GM18507 (cell line): ENCODE data around the gene FBXO11.
A peak's percentile ranks its signal among the peaks of the same experiment; 100 is the strongest.
"Not testable (repeated sequence)": the region's sequence is repeated elsewhere in the genome, so short reads cannot be mapped to it uniquely, and the experiment has no call there.

Experiments used
- DNase-seq: peaks from one replicate; pipeline ENCODE4 v3.0.0; 2011; ENCODE audit warnings: low read depth; ENCODE audit not compliant: insufficient read length; ENCODE audit errors: extremely low spot score
- FAIRE-seq: peaks from 2 replicates; lab custom pipeline; 2011; peaks lifted over from hg19 to GRCh38; lab: Jason Lieb, UNC

FBXO11 gene

DNA sequence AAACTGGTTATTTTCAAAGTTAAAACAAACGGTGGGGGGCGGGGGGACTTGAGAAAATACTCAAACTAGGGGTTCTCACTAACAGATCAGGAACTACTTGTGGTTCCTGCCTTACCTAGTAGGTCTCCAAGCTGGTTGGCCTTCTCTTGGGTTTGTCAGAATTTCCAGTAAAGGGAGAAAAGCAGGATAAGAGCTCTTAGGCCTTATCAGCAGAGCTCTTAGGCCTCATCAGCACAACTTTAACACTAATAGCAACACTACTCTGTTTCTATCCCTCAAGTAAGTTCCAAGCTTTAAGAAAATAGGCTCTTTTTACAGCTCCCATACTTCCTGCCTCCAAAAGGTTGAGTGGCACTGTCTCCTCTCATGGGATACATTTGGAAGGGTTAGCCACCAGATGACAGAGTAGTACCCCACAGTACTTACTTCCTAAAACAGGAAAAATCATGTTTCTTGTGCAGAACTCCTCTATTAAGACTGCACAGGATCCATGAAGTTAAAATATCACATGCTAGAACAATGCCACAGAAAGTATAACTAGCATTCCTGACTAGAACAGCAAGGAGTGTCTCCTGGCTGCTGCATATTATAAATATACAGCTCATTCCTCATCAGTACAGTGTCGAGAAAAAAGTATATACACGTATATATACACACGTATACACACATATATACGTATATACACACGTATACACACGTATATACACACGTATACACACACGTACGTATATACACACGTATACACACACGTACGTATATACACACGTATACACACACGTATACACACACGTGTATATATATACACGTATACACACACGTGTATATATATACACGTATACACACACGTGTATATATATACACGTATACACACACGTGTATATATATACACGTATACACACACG lies 6.1 kb downstream of the FBXO11 start:
- peak; percentile 39 for FAIRE-seq
- no peak for DNase-seq

DNA sequence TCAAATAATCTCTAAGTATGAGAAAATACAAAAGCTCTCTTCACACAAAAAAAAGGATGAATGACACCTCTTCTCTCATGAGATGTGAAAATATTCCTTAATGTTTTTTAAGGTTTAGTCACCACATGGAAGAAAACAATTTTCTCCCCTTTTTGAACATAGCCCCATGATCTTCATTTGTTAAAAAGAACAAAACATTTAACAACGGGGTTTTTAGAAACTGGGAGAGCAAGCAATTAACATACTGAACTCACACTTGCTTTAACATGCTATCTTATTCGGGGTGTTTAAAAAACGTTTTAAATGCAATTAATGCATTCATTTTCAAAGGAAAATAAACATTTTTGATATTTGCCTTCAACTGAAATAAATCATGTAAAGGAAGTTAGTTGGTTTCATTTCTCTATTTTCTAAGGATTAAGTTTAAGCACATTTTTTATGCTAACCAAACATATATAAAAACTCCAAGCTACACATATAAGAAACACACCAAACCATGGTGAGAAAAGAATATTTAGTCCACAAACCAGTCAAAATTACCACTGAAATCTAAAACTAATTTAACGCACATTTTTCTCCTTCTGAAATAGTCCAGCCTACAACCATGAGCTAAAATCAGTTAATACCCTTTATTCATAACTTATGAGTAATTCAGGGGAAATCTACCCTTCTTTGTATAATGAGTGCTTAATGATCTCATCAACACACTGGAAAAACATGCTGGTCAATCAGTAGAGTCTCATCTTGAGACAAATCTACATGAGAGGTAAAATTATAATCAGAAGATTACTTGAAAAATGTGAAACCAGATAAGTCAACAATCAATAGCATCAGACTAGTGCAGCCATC lies 8.2 kb downstream of the FBXO11 start:
- DNase-seq (no peak), FAIRE-seq (peak; percentile 39)

DNA sequence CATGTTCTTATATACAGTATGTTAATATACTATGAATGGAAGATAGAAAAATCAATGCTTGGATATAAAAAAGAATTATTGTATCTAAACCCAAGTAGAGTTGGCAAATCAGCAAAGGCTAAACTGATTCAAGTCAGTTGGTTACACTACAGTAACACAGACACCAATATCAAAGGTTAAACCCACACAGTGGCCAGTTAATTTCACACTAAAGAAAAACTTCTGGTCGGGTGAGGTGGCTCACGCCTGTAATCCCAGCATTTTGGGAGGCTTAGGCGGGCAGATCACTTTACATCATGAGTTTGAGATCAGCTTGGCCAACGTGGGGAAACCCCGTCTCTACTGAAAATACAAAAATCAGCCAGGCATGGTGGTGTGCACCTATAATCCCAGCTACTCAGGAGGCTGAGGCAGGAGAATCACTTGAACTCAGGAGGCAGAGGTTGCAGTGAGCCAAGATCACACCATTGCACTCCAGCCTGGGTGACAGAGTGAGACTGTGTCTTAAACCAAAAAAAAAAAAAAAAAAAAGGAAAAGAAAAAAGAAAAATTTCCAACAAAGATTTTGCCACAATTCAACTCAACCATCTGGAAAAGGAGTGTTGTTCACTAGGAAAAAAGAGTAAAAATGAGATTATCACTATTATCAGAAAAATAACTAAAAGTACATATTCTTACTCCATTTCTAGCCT lies 9.0 kb downstream of the FBXO11 start:
- DNase-seq, result not testable (repeated sequence)
- peak; percentile 84 for FAIRE-seq

DNA sequence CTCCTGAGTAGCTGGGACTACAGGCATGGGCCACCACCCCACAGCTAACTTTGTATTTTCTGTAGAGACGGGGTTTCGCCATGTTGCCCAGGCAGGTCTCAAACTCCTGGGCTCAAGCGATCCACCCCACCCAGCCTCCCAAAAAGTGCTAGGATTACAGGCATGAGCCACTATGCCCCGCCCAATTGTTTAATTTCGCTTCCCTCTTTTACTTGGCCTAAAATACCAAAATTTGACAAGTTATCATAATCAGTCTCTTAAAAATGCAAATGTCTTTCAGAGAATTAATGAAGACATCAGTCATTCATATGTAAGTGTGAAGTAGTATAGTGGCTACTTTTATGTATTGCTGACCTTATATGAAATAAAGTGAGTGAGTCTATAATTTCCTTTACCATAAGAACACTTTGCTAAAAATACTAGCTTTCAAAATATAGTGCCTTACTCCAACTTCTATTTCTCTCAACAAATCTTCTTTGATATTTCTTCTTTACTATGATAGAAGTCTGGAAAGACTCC lies 9.8 kb downstream of the FBXO11 start:
- FAIRE-seq, result peak; percentile 49
- no peak for DNase-seq

DNA sequence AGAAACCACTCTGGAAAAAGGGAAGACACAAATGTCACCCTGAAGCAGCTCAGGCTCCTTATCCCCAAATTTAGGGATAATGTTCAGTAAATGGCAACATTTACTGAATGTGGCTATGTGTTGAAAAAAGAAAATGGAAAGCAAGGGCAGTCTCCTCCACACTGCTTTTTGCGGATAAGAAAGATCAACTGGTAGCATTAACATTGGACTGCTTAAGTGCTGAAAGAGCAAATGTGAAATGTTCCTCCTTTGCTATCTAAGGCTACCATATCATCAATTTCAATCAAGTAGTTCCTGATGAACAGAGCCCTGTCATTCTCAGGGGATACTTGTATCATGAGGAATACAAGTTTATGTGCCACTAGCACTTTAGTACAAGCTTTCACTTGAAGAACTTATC lies 12.5 kb downstream of the FBXO11 start:
- no peak for FAIRE-seq
- no peak for DNase-seq

DNA sequence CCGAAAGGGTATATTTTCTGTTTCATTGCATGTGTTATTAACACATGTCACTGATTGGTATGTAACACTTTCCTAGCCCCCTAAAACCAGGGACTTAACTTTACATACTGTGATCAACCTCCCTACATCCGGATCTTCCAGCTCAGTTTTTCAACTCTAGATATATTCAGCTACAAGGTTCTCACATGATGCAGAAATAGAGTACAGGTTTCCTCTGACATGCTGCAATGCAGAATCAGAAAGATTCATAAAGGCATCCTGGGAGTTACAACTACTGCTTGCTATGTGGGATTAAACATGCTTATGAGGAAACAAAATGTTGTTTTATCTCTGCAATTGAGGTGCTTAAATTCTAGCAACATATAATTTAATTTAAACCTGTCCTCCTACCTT lies 14.0 kb downstream of the FBXO11 start:
- no peak for FAIRE-seq
- DNase-seq, result no peak

DNA sequence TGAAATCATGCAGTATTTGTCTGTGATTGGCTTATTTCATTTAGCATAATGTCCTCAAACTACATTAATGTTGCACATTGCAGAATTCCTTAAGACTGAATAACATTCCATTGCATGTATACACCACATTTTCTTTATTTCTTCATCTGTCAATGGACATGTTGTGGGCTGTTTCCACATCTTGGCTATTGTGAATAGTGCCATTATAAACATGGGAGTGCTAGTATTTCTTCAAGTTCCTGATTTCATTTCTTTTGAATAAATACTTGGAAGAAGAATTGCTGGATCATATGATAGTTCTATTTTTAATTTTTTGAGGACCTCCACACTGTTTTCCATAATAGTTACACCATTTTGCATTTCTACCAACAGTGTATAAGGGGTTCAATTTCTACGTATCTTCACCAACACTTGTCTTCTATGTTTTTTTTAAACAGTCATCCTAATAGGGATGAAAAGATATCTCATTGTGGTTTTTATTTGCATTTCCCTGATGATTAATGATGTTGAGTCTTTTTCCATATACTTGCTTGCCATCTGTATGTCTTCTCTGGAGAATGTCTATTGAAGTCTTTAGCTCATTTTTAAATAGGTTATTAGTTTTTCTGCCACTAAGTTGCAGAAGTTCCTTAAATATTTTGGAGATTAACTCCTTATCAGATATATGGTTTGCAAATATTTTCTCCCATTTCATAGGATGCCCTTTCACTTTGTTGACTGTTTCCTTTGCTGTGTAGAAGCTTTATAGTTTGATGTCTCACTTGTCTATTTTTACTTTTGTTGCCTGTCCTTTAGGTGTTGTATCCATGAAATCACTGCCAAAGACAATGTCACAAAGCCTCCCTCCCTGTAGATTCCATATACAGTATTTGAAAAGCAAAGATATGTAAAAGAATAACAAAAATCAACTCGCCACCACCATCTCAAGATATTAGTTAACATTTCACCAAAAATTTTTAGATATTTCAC lies 14.6 kb downstream of the FBXO11 start:
- DNase-seq, result no peak
- peak; percentile 24 for FAIRE-seq

DNA sequence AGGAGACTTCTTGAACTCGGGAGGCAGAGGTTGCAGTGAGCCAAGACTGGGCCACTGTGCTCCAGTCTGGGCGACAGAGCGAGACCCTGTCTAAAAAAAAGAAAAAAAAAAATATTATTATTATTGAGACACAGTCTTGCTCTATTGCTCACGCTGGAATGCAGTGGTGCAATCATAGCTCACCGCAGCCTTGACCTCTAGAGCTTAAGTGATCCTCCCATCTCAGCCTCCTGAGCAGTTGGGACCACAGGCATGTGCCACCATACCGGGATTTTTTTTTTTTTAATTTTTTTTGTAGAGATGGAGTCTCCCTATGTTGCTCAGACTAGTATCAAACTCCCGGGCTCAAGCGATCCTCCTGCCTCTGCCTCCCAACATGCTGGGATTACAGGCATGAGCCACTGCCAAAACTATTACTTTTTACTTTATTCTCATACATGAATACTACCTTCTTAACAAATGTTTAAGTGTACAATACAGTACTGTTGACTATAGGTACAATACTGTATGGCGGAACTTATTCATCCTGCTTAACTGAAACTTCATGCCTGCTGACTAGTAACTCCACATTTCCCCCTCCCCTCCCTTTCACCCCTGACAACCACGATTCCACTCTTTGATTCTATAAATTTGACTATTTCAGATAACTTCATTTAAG lies 15.5 kb downstream of the FBXO11 start:
- no peak for DNase-seq
- no peak for FAIRE-seq

DNA sequence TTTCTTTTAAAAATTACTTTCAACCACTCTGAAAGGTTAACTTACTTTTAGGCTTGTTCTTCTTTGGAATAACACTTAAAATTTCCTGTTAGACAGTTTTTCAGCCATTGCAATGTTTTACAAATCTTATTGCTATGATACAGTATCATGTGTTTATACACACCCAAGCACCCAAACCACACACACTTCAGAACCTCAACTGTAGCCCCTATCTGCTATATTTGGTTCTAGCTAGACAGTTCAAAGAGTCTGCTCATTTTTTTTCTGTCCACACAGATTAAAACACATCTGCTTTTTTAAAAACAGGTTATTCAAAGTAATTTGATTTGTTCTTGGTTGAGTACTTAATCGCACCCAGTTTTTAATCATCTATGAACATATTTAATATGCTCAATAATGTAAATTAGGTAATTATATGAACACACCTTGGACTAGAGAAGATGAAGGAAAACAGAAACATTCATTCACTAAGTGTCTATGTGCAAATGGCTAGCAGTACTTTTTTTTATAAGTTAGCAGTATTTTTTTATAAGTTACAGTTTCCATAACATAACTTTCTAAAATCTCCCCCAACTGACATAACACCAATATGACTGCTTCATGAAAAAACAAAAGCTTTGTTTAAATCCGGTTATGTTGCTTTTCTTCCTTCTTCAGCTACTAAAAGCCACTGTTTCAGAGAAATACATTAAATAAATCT lies 17.6 kb downstream of the FBXO11 start:
- no peak for FAIRE-seq
- no peak for DNase-seq

DNA sequence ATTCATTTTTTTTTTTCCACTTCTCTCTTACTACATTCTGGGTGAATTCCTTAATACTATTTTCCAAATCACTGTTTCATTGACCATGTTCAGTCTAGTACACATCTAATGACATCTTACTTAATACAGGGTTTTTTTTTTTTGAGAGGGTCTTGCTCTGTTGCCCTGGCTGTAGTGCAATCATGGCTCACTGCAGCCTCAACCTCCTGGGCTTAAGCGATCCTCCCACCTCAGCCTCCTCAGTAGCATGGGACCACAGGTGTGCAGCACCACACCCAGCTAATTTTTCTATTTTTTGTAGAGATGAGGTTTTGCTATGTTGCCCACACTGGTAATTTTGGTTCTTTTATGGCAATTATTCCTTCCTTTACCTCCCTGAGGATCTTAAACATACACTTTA lies 29.4 kb downstream of the FBXO11 start:
- no peak for FAIRE-seq
- DNase-seq, result no peak

DNA sequence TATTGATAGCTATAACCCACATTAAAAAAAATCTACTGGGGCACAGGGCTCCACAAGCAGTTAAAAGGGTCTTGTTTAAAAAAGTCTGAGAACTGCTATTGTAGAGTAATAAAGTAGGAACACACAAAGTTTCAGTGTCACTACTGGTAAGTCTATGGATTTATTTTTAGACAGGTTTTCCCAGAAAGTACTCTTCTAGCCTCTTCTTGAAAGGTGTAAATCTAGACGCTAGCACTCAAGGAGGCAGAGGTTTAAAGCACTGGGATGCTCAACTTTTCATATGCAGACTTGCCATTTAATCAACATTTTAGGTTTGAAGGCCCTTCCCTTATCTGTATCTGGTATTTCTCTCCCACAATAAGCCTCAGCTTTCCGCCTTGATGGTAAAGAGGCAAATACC lies 33.4 kb downstream of the FBXO11 start:
- DNase-seq, result no peak
- no peak for FAIRE-seq

DNA sequence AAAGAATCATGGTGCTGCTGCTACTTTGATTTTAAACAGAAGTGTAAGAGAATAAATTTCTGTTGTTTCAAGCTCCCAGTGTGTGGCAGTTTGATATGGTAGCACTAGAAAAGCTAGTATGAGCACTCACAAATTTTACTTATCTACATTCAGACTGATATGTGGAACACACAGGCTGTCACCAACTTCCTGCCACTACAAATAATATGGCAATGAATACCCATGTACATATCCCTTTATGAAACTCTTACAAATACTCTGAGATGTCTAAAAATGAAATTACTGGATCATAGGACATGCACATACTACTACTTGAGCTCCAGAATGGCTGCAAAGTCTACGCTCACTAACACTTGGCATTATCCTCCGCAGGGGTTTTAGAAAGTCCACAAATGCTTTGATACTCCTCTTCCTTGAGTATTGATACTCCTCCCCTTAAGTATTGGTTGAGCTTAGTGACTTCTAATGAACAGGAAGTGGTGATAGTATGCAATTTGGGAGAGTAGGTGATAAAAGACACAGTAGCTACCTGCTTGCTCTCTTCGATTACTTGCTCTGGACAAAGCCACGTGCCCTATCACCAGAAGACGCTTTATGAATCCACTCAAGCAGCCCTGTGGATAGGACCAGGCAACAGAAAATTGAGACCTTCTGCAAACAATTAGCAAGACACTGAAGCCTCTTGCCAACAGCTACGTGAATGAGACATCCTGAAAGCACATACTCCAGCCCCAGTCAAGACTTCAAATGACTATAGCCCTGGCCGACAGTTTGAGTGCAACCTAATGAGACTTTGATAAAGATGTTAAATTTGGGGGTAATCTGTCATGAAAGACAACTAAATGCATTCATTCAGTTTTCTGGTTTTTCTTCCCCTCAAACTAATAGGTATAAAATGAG lies 35.4 kb downstream of the FBXO11 start:
- FAIRE-seq (no peak), DNase-seq (no peak)

DNA sequence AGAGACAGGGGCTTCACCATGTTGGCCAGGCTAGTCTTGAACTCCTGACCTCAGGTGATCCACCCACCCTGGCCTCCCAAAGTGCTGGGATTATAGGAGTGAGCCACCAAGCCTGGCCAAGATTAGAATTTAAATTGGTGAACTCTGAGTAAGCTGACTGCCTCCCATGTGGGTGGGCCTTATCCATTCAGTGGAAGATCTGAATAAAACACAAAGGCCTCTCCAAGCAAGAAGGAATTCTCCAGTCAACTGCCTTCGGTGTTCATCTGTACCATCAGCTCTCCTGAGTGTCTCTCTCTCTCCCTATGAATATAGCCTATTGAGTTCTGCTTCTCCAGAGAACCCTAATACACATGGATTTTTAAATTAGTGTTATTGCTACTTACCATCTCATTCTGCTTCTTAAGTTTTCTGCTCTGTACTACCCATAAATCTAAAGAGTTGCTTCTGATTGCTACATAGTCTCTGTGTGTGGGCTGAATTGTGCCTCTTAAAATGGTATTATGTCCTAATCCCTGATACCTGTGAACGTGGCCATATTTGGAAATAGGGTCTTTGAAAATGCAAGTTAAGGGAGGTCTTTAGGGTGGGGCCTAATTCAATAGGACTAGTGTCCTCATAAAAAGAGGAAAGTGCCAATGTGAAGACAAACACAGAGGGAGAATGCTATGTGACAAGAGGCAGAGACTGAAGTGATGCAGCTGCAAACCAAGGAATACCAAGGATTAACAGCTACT lies 36.3 kb downstream of the FBXO11 start:
- DNase-seq (no peak), FAIRE-seq (no peak)

DNA sequence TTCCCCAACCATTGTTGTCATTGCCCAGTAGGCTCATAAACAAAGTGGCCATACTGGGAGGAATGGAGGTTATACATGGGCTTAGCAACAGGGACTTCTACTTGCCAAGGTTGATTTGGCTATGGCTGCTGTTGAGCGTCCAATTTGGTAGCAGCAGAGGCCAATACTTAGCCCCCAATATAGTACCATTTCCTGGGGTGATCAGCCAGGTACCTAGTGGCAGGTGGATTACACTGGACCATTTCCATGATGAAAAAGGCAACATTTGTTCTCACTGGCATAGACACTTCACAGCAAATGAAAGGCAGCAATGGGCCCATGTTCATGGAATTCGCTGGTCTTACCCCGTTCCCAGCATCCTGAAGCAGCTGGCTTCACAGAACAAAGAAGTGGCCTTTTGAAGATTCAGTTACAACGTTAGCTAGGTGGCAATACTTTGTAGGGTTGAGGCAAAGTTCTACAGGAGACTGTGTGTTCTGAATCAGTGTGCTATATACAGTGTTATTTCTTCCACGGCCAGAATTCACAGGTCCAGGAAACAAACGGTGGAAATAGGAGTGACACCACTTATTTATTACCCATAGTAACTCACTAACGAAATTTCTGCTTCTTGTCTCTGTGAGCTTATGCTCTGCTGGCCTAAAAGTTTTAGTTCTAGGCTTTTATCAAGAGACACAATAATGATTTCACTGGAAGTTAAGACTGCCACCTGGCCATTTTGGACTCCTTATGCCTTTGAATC lies 37.5 kb downstream of the FBXO11 start:
- DNase-seq (no peak), FAIRE-seq (no peak)

DNA sequence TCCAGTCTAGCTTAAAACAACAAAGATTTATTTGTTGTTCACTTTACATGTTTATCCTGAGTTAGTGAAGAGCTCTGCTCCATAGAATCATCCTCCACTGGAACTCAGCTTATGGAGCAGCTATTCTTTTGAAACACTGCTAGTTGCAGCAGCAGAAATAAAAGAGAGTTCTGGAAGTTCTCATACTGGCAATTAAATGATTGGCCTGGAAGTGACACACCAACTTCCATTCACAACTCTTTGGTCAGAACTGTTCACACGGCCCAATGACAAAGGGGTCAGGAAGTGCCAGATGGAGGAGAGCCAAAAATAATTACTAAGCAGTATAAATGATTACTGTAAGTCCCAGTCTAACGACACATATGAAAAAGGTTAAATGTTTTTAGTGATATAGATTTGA lies 39.1 kb downstream of the FBXO11 start:
- DNase-seq (no peak), FAIRE-seq (no peak)
